Activated CD4-positive, CD25-positive, alpha-beta regulatory T cell (primary cell): ENCODE data around the gene SCLY.
"Not testable (repeated sequence)": the region's sequence is repeated elsewhere in the genome, so short reads cannot be mapped to it uniquely, and the experiment has no call there.

Experiments used
- DNase-seq, 4 experiments: peaks; one replicate each; lab custom pipeline; 2025; lab: John Stamatoyannopoulos, UW

SCLY gene, protein sequence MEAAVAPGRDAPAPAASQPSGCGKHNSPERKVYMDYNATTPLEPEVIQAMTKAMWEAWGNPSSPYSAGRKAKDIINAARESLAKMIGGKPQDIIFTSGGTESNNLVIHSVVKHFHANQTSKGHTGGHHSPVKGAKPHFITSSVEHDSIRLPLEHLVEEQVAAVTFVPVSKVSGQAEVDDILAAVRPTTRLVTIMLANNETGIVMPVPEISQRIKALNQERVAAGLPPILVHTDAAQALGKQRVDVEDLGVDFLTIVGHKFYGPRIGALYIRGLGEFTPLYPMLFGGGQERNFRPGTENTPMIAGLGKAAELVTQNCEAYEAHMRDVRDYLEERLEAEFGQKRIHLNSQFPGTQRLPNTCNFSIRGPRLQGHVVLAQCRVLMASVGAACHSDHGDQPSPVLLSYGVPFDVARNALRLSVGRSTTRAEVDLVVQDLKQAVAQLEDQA

DNA sequence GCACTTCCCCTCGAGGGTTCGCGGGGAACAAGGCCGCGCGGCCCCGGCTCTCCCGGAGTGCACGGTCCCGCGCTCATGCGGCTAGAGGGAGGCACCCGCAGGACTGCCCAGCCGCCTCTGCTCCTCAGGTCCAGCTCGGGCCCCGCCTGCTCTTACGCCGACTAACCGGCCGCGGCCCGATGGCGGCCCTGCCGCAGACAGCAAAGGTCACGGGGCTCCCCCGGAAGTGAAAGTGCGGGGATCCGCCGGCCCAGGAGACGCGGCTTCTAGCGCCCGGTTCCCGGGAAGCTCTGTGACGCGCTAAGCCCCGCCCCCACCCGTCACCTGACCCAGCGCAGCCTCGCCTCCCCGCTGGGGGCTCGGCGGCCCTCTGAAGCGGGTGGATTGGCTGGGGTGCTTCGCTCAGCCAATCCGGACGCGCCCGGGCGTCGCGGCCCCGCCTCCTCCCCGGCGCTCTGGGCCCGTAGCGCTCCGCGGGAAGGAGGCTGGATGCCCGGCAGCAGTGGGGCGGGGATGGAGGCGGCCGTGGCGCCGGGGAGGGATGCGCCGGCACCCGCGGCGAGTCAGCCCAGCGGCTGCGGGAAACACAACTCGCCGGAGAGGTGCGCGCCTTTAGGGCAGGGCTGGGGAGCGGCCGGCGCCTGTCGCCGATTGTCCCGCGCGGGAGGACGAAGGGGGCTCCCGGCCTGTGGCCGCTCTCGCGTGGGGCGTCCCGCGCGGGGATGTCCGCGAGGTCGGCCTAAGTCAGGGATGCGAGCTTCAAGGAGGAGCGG lies at the start of gene SCLY:
TSS of gene SCLY (plus strand) at position 460 of the 773 bp plus-strand sequence. CDS start at position 514, 54 bp downstream.
- DNase-seq = peak; percentile 91 to 98 (median 94)

DNA sequence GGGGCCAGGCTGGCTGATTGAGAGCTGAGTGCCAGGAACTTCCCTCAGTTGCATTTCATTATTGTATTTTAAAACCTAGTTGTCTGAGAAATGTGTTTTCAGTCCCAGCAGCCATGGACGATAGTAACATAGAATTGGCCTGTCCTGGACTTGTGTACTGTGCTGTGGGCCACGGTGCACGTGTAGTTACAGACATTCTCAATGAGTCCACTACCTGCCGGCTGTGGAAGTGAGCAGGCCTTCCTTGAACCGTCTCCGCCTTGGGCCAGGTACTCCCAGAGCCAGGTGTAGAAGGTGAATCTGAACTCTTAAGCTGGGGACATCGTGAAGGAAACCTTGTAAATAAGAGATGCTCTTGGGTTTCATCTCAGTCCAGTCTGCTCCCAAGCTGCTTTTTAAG lies 47.0 kb upstream of the SCLY start:
- no peak for DNase-seq

DNA sequence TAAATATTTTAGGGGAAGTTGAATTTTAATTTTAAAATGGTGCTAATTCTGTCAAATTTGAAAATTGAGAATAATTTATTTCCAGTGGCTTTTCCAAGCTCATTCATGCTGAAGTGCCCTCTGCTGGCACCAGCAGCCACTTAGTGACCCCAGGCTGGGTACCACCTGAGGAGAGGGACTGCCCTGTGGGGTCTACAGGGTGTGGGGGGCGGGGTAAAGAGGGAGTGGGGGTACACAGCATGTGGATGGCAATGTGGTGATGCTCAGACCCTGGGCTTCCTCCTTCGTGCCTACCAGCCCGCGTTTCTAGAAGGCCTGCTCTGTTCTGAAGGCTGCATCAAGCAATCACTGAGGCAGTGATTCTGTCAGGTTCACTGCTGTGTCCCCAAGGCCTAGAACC lies 45.1 kb upstream of the SCLY start:
- no peak for DNase-seq

DNA sequence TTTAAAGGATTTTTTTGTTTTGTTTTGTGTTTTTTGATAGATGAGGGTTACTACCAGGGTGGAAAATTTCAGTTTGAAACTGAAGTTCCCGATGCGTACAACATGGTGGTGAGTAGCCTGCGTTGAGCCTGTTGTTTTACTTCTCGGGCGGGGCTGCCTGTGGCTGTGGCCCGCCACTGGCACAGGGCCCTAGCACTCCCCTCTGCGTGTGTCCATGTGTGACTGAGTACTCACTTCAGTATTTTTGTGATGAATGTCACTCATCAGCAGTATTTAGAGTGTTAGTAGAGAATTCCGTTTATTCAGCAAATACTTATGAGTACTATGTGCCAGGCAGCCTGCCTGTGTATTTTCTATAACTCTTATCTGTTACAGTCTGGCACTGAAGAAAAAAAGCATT lies 44.3 kb upstream of the SCLY start:
- DNase-seq = no peak

GRCh38 chr2:238019962-238020361 lies 40.8 kb upstream of the SCLY start:
- no peak for DNase-seq

DNA sequence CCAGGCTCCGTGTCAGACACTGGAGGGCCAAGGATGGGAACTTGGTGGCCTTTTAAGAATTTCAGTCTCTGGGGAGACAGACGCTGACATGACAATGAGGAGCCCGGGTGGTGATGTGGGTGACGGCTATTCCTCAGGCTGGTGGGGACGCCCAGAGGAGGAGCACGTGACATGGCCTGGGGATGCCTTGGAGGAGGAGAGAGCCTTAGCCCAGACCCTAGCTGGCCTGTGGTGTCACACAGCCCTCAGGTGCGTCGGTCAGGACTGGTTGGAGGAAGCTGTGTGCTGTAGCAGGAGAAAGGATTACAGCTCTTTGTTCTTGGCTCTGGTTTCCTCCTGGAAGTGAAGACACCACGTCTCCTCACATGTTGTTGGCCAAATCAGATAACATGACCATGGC lies 40.0 kb upstream of the SCLY start:
- no peak for DNase-seq

GRCh38 chr2:238021327-238021726 lies 39.5 kb upstream of the SCLY start:
- no peak for DNase-seq

DNA sequence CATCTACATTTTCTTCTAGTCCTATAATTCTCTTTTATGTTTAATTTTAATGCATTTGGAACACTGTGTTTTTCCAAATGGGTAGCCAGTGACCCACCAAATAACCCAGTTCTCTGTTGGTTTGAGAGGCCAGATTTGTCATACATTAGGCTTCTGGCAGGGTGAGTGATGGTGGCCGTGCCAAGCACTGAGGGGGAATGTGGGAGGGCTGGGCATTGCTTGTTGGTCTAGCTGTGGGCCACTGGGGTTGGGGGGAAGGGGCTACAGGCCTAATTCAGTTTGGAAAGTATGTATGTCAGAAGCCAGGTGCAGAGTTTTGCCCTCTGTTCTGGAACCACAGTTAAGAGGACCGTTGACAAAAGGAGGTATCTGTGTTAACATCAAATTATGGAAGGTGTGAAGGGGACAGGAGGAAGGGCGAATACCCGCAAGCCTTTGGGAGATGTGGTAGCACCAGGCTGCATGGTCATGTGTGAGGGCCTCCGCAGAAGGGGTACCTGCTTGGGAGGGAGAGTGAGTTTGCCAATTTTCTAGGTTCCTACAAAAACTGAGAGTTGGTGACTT lies 38.1 kb upstream of the SCLY start:
- no peak for DNase-seq

DNA sequence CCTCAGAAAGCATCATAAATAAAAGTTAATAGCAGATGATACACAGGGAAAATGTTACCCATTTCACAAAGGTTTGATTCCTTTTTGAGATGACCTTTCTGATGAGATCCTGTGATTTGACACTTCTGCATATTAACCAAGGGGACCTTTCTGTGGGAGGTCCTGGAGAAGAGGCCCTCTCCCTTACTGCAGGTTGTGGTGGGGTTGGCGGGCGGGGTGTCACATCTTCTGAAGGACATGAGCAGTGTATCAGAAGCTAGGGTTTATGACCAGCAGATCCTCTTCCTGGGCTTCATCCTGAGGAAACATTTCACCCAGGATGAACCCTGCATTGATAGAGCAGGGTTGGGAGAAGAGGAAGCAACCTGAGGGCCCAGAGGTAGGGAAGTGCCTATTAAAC lies 37.2 kb upstream of the SCLY start:
- no peak for DNase-seq

GRCh38 chr2:238024986-238025385 lies 35.8 kb upstream of the SCLY start:
- DNase-seq = no peak

DNA sequence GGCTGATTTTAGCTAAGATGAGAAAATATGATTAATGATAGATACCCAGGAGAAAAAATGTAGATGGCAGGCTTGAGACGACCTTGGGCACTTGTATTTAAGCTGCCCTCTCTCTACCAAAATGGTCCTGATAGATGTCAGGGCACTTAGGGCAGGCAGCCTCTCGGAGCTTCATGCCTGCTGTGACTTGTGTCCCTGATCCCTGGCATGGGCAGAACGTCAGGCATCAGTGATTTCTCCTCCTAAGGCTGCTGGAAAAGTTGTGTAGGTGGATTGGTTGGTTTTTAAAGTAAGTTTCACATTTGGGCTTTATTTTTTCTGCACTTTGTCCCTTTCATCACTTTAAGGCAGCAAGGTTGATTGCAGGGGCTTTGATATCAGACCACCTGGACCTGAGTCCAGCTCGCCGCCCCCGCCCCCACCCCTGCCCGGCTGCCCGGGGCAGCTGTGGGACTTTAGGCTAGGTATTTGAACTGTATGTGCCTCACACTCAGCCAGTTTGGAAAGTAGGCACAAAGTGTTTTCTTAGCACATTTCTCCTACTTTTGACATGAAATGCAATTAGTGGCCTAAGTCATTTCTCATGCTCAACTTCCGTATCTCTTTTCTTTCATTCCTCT lies 35.0 kb upstream of the SCLY start:
- no peak for DNase-seq

- DNase-seq = no peak
Observed at GRCh38 chr2:238027058-238027457, 33.7 kb upstream of the SCLY start.

GRCh38 chr2:238027591-238028415 lies 33.0 kb upstream of the SCLY start:
- no peak for DNase-seq

GRCh38 chr2:238029853-238030252 lies 30.9 kb upstream of the SCLY start:
- no peak for DNase-seq

DNA sequence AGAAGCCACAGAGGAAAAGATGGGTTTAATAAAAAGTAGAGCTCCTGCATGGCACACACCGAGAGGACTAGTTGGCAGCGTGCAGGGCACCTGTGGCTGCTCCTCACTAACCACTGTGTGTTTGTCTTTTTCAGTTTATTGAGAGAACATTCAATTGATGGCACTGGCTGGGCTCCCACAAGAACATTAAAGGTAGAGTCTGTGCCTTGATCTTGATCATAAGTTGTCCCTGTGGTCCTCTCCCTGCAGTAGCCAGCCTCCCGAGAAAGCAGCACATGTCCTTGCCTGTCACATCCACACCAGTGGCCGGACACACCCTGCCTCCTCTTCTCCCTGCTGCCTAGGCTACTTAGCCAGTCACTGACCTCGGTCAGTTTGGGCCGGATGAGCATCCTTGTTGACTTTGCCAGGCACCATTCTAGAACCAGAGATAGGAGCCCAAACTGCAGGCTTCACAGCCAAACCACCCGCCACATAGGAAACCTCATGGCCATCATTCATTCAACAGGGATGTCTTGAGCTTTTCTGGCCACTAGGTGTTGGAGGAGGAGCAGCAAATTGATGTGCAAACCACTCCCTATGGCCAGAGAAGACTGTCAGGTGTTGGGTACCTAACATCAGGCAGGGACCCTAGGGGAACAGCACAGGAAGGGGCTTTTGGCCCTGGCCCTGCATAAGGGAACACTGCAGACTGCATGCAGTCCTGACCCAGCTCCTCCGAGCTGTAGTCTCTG lies 30.2 kb upstream of the SCLY start:
- DNase-seq = no peak

- no peak for DNase-seq
Observed at GRCh38 chr2:238031751-238032150, 29.1 kb upstream of the SCLY start.

- no peak for DNase-seq
Observed at GRCh38 chr2:238032755-238033337, 28.0 kb upstream of the SCLY start.

DNA sequence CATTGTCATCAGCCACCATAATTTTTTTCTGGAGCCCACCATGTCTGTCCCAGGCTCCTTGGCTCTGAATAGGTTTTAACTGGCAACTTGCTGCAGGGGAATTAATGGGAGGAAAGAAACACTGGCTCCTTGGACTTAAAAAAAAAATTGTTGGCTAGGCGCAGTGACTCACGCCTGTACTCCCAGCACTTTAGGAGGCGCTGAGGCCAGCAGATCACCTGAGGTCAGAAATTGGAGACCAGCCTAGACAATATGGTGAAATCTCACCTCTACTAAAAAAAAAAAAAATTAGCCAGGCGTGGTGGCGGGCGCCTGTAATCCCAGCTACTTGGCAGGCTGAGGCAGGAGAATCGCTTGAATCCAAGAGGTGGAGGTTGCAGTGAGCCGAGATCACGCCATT lies 26.8 kb upstream of the SCLY start:
- not testable (repeated sequence) for DNase-seq

- DNase-seq = no peak
Observed at GRCh38 chr2:238038203-238038602, 22.6 kb upstream of the SCLY start.

- DNase-seq = no peak
Observed at GRCh38 chr2:238039151-238039550, 21.6 kb upstream of the SCLY start.

DNA sequence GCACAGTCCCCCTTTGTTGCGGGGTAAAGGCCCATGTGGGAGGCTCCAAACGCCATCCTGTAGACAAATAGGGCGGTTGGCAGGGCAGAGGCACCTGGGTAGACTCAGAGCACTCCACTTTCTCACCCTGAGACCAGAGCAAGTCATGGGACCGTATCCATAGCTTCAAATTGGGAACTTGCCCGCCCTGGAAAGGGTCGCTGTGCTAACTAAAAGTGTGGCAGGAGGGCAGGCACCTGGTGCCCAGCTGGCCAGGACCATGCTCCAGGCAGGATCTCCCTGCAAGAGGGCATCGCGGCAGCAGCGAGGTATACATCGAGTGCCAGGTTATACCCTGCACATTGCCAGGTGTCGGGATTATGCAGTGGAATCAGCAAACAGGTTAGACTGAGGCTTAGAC lies 20.8 kb upstream of the SCLY start:
- DNase-seq = no peak
